Mucosa of descending colon (tissue), 3 donors: ENCODE measurements around the gene SPATA19. TPM values are rescaled to one million over a fixed set of nuclear protein-coding genes. Genes with fewer than 3 reads are reported as not detected.

Source experiments
- ATAC-seq: fragments of 200-7000 bp; cut with Tn5 transposase; one replicate; pipeline ENCODE4 v1.9.1; 2020; ENCODE audit warnings: mild to moderate bottlenecking, moderate library complexity
- DNase-seq, 3 donors: peaks; one replicate each; pipeline ENCODE4 v3.0.0-alpha.2; 2020
- H3K36me3 ChIP-seq: fragments of 200-600 bp; one replicate; pipeline ENCODE4 v1.8.0; 2021; ENCODE audit warnings: low read depth, mild to moderate bottlenecking
- H3K4me1 ChIP-seq: fragments of 200-600 bp; one replicate; pipeline ENCODE4 v1.8.0; 2021; ENCODE audit warnings: low read depth, mild to moderate bottlenecking
- H3K4me3 ChIP-seq: fragments of 200-600 bp; one replicate; pipeline ENCODE4 v1.8.0; 2021; ENCODE audit warnings: mild to moderate bottlenecking
- H3K9me3 ChIP-seq: fragments of 200-600 bp; one replicate; pipeline ENCODE4 v1.8.0; 2021; ENCODE audit warnings: mild to moderate bottlenecking
- CTCF ChIP-seq: fragments of 200-600 bp; IDR thresholded peaks from one replicate; pipeline ENCODE4 v1.8.0; 2022; ENCODE audit warnings: antibody characterized with exemption, mild to moderate bottlenecking
- intact Hi-C, 2 donors: fragments of 100-400 bp; cut with DNase I in 1 of 2; cut with micrococcal nuclease in 1 of 2; formaldehyde crosslinking; loops; one replicate each; pipeline versions ENCODE4 v1.11.0 to v1.11.1; 2022; cut with DNase I, micrococcal nuclease
- total RNA-seq, 3 donors: library from RNA; stranded (reverse); fragmentation: NEBNext Ultra II Directional in 2 of 3; extraction: Animal tissue kit (Norgen Biotek cat#: 25700) in 2 of 3; gene quantifications; one replicate each; pipeline versions ENCODE4 v1.2.1 to v1.2.4, GENCODE V29; 2021 to 2023
- donor health status: DM: no; HTN: no; CAD: no; lungs with moderate emphysema.
- donor health status: DM: no; HTN: no; CAD: no.
- donor health status: DM: no; HTN: yes; CAD: no.

Gene SPATA19
- total RNA-seq, 3 donors from 2014 or later, result not detected

GRCh38 chr11:133819746-133820315, 25.5 kb downstream of the SPATA19 start:
- no peaks in the 10 kb centered on the region for H3K9me3 ChIP-seq
- no peaks in the 10 kb centered on the region for H3K36me3 ChIP-seq
- H3K4me3 ChIP-seq, result no peak overlapping the region
- no peak for TF ChIP-seq CTCF
- intact Hi-C loops, result loop anchor here in 1 of 2 donors (10.0 kb wide), 1 partner anchor 685 kb away; no protein-coding TSS in a partner anchor
- DNase-seq (no peak), ATAC-seq (no peak)
- H3K4me1 ChIP-seq, result no peaks in the 10 kb centered on the region

GRCh38 chr11:133819114-133819513, 26.2 kb downstream of the SPATA19 start:
- ATAC-seq, result no peak
- Histone ChIP-seq H3K36me3 (no peaks in the 10 kb centered on the region), H3K9me3 (no peaks in the 10 kb centered on the region), H3K4me3 (no peak overlapping the region), H3K4me1 (no peaks in the 10 kb centered on the region)
- intact Hi-C loops, result no loop called here
- TF ChIP-seq CTCF, result no peak
- DNase-seq, result no peak

GRCh38 chr11:133818302-133818701, 27.0 kb downstream of the SPATA19 start:
- intact Hi-C loops, result no loop called here
- DNase-seq, result no peak
- no peaks in the 10 kb centered on the region for H3K4me1 ChIP-seq
- H3K9me3 ChIP-seq, result no peaks in the 10 kb centered on the region
- no peak for ATAC-seq
- TF ChIP-seq CTCF, result no peak
- H3K4me3 ChIP-seq, result no peak overlapping the region
- no peaks in the 10 kb centered on the region for H3K36me3 ChIP-seq

- no peak for TF ChIP-seq CTCF
- Histone ChIP-seq H3K9me3 (no peaks in the 10 kb centered on the region), H3K4me3 (no peak overlapping the region), H3K36me3 (no peaks in the 10 kb centered on the region), H3K4me1 (no peaks in the 10 kb centered on the region)
- DNase-seq, result no peak
- intact Hi-C loops, result no loop called here
- ATAC-seq, result no peak
These were observed 27.9 kb downstream of the SPATA19 start for GRCh38 chr11:133817449-133817848.

GRCh38 chr11:133816146-133816870, 29.0 kb downstream of the SPATA19 start:
- ATAC-seq, result no peak
- no peak for TF ChIP-seq CTCF
- intact Hi-C loops, result no loop called here
- H3K4me1 ChIP-seq, result no peaks in the 10 kb centered on the region
- H3K36me3 ChIP-seq, result no peaks in the 10 kb centered on the region
- no peaks in the 10 kb centered on the region for H3K9me3 ChIP-seq
- H3K4me3 ChIP-seq, result no peak overlapping the region
- no peak for DNase-seq
